ACHN (cell line): ENCODE data around the gene SLC30A10.
"Not testable (repeated sequence)": the region's sequence is repeated elsewhere in the genome, so short reads cannot be mapped to it uniquely, and the experiment has no call there.

Experiments
- DNase-seq: peaks from one replicate; pipeline ENCODE4 v3.0.0-alpha.2; 2015
- in situ Hi-C: cut with HindIII; loops from 2 replicates; pipeline ENCODE4 v1.10.0; 2017; ENCODE audit warnings: low sequenced_read_pairs, low pct_ligation_motif_present, low pct_unique_long_range_greater_than_20kb

Gene SLC30A10

DNA sequence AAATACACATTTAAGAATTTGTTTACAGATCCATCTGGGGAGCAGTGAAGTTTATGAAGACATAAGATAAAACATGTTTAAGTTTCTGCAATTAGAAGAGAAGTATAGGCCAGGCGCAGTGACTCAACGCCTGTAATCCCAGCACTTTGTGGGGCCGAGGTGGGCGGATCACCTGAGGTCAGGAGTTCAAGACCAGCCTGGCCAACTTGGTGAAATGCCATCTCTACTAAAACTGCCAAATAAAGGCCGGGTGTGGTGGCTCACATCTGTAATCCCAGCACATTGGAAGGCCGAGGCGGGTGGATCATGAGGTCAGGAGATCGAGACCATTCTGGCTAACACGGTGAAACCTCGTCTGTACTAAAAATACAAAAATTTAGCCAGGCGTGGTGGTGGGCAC lies 5.4 kb upstream of the SLC30A10 start:
- DNase-seq, in situ Hi-C loops: not testable (repeated sequence)

DNA sequence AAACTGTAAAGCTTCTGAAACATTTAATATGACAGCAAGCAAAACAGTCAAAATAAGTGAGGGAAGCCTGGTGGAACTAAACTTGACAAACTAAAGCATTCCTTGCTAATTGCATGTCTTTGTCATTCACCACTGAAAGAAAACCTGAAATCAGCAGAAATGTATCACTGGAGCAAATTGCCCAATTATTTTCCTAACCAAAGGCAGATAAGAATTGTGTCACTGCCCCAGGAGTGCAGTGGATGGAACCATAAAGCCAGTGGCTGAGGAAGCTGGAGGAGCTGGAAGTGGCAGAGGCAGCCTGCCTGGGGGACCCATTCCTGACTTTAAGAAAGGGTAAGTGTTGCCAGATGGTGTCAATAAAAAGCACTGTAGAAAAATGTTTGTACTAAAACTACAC lies 2.7 kb upstream of the SLC30A10 start:
- DNase-seq: no peak
- in situ Hi-C loops: no loop called here

DNA sequence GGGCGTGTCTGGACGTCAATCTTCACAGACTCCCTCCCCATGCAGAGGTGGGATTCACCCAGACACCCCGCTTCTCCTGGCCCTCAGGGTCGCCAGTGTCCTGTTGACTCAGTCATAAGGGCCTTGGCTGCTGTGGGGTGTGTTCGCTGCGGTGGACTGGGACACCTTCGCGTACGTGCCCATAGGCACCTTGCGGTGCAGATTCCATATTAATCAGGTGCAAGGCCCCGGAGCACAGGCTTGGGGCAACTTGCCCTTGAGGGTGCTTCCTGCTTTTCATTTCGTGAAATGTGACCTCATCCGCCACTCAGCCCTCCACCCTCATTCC lies 398 bp upstream of the SLC30A10 start:
- no peak for DNase-seq
- in situ Hi-C loops: no loop called here

DNA sequence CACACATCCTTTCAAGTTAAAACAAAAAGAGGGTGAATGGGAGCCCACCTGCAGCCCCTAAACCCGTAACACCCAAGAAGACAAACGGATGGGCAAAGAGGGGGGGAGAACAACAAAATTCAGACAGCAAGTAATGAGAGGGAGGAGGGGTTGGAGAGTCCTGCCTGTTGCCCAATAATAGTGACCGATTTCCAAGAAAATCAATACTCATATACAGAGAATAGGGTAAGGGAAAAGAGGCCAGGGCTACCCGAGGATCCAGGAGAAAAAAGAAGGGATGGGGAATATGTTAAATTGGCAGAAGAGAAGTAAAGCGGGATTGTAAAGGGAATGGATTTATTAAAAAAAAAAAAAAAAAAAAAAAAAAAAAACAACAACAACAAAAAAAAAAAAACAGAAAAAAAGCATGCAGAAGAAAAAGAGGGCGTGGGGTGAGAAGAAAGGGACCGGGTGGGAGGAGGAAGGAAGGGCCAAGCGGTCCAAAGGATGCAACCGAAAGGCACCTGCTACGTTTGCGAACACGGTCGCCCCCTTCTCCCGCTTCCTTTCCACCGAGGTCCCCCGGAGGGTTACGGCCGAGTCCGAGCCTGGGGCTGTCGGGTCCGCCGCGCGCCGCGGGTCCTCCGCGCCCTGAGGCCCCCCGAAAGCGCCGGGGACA lies 930 bp downstream of the SLC30A10 start:
- no peak for DNase-seq
- in situ Hi-C loops: no loop called here

DNA sequence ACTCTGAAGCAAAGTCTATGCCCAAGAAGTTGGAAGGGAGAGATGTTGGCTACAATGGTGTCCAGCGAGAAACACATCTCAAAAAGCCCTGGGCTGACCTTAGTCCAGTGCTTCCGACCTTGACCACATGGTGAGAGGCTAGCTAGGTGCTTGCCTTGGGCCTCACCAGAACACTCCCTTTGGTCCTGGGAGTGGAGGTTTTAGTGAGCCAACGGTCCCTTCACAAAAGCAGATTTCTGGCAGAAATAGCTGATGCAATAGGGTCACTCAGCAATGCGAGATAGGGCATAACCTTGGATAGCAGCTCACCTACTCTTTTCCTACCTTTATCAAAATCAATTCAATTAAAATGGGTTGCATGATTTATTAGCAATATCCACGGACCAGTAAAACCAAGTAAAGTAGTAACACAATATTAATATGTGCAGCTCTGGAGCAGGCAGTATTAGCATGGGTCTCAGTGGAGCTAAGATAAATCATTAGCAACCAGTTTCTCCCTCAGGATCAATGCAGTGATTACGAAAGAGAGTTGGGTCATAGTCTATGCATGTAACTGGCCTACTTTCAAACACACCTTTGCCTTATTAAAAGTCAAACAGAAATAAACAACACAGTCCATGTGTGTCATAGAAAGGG lies 1.9 kb downstream of the SLC30A10 start:
- no peak for DNase-seq
- in situ Hi-C loops: no loop called here

DNA sequence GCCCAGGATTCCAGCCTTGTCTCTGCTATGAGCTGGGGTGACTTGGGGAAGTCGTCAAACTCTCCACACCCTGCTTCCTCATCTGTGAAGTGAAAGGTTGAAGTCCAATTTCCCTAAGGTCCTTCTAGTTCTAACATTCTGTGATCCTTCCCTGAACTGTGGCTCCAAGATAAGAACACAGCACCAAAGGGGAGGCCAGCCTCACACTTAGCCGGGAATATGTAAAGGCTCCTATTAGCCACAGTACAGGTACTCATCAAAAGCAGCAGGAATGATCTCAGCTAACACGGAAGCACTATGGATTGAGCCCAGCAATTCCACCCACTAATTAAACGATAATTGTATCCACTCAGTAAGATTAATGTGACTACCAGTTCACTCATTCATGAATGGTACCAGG lies 4.0 kb downstream of the SLC30A10 start:
- no peak for DNase-seq
- in situ Hi-C loops: no loop called here

DNA sequence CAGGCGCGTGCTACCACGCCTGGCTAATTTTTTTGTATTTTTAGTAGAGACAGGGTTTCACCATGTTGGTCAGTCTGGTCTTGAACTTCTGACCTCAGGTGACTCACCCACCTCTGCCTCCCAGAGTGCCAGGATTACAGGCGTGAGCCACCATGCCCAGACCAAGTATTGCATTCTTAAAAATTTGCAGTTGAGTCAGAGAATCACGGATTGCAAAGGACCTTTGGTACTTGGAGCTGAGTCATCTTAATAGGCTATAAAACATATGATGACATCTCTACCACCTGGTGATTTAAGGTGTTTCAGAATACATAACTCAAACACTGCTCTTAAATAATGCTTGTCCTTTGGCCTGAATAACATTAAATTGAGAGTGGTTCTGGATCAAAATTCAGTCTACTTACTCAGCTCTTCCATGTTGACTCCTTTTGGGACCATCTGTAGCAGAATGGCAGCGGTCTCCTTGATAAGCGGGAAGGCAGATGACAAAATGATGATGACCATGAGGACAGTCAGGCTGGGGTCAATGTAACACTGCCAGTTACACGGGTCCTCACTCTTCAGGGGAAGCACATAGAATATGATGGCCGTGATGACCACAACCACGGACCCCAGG lies 10.4 kb downstream of the SLC30A10 start:
- DNase-seq: peak; percentile 59
- in situ Hi-C loops: no loop called here

DNA sequence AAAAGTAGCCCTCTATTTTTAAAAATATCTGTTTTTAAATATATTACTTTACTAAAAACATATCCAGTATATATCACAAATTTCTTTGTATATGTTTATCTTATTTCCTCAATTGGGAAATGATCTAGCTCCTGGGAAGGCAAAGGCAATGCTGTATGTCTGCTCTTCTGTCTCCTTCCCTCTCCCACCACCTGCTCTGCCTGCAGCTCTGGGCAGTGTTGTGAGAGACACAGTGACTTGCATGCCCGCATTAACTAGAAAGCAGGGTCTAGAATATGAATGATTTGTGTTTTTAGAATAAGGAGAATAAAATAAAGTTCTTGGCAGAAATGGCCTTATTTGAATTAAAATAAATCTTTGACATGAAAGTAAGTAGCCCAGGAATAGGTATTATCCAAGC lies 11.1 kb downstream of the SLC30A10 start:
- DNase-seq: no peak
- in situ Hi-C loops: no loop called here

DNA sequence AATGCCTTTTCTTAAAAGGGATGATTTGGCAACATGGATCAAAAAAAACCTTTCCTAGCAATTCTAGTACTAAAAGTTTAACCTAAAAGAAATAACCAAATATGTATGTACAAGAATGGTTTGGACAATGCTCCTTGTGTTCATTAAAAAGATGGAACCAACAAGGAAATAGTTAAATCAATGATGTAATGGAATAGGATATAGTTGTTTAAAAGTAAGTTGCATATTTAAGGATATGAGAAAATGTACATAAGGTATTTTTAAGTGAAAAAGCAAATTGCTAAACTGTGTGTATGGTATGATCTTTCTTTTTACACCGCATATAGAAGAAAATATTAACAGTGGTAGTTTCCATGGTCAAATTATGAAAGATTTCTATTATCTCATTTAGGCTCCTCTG lies 12.1 kb downstream of the SLC30A10 start:
- in situ Hi-C loops: no loop called here
- DNase-seq: no peak

DNA sequence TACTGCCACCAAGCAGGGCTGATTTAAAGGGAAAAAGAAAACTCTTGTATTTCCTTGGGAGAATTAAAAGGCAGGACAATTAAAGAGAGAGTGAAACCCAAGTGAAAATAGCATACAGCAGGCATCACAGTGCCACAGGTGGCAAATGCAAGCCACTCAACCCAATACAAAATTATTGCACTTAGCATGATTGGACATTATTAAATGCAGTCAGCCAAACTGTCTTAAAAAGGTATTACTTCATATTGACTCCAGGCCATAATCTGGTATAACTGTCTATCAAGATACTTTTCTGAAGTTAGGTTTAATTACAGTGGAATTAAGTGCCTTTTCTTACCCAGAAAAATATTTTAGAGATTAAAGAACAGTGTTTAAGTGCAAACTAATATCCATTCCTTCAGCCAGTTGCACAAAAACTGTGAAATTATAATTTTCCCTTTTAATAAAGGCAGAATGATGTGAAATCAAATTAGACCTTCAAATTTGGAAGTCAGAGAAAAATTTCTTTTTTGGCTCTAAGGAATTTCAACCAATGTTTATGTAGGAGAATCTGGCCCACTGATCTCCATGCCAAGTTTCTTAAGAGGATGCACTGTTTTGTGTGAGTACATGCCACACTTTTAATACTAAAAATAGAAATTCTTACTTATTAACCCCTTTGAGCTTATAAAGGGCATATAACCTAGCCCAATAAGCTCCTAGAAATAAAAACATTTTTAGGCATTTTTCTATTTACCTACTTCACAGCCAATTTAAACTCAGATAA lies 15.2 kb downstream of the SLC30A10 start:
- DNase-seq: no peak
- in situ Hi-C loops: no loop called here

DNA sequence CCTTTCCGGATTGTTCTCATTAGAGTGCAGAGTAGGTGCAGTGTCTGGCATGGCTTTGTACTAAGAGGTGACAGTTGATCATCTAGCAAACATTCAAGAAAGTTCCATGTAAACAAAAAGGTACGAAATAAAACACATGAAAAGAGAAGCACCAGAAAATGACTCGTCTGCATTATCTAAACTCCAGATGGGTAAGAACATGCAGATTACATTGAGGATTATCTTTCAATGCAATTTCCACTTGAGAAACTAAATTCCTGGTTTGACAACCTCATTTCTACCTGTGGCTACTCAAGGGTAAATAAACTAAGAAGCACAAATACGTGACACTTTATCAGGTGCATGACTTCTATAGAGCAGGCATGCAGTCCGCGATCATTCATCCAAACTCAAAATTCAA lies 17.6 kb downstream of the SLC30A10 start:
- no peak for DNase-seq
- in situ Hi-C loops: no loop called here

DNA sequence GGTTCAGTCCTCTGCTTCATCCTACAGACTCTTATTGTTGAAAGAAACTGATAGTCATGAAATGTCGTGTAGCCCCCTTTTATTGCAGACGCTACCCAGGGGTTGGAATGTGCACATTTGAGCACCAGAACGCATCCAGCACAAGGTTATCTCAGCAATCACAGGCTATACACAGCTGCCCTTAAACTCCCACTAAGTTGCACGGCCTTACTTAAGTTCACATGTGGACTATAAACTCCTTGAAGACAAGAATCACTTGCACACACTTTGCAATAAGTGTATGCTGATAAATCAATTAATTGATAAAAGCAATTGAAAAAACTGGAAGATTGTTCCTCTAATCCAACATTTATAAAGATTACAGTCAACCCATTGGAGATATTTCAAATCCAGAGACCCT lies 18.9 kb downstream of the SLC30A10 start:
- in situ Hi-C loops: no loop called here
- no peak for DNase-seq

DNA sequence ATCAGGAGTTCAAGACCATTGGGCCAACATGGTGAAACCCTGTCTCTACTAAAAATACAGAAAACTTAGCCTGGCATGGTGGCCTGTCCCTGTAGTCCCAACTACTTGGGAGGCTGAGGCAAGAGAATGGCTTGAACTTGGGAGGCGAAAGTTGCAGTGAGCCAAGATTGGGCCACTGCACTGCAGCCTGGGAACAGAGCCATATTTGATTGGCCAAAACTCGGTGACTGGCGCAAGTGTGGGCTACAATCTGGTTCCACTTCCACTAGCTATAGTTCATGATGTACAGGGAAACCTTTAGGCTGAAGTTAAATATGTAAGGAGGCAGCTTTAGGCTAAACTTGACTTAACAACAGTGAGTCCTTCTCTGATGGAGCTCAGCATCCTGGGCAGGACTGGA lies 20.2 kb downstream of the SLC30A10 start:
- DNase-seq: no peak
- in situ Hi-C loops: no loop called here

DNA sequence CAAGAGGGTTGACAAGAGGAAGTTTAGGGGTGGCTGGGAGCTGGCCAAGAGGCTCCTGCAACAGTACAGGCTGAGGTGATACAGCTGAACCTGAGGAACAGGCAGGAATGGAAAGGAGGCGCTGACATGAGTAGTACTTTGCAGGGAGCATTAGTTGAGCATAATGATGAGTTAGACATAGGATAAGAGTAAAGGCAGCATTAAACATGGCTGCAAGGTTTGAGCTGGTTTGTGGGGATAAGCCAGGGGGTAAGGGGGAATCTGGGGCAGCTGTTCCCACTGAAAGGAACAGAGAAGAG lies 20.6 kb downstream of the SLC30A10 start:
- DNase-seq: no peak
- in situ Hi-C loops: no loop called here

DNA sequence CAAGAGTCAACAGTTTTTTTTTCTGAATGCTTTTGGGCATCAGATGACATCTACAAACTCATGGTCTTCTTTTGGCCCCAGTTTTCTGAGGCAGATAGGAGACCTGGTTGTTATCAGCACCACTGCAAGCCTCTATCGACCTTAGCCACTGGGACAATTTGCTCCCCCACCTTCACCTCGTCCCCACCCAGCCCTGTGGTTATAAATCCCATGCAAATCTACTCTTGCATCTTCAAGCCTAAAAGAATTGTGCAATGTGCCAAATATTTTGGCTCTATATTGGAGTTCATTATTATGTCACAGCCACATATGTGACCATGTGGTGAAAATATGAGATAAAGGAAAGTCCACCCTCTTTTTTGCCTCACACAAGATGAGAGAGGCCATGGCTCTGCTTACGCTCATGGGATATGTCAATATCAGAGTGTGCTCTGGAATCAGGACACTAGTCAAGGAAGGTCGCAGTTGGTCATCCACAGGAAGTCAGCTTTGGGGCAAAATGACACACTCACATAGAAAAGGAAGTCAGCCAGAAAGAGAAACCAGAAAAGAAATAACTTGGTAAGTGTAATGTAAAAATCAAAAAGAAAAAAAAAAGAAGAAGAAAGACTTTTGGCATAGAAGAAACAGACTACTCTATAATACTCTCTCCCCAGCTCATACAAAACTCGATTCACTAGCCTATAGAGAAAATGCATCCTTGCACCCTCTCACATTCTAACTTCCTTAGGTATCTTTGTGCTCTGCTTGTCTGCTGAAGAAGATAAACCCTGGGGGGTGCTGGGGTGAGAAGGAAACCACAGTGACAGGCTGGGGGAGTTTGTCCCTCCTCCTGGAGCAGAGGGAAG lies 21.2 kb downstream of the SLC30A10 start:
- DNase-seq: no peak
- in situ Hi-C loops: no loop called here

DNA sequence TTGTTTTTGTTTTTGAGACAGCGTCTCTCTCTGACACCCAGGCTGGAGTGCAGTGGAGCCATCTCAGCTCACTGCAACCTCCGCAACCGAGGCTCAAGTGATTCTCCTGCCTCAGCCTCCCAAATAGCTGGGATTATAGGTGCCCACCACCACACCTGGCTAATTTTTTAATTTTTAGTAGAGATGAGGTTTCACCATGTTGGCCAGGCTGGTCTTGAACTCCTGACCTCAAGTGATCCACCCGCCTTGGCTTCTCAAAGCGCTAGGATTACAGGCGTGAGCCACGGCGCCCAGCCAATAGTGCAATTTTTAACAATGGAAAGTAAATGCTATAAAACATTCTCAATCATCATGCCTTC lies 21.8 kb downstream of the SLC30A10 start:
- in situ Hi-C loops, DNase-seq: not testable (repeated sequence)

DNA sequence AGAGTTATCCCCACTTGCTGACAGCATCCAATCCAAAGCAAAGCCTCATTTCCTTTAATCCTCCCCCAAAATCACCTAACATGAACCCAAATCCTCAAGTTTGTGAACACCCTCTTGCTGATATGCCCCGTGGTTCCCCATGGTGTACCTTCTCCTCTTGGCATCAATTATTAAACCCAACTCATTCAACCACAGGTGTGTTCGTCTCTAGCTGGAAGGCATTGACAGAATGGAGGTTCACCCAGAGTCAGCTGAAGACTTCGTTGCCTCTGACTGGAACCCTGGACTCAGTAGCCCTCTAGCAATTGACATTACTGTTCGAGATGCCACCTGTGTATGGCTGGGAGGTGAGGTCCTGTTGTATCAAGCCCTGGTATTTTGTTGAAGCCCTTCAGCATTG lies 22.8 kb downstream of the SLC30A10 start:
- in situ Hi-C loops: no loop called here
- DNase-seq: no peak

DNA sequence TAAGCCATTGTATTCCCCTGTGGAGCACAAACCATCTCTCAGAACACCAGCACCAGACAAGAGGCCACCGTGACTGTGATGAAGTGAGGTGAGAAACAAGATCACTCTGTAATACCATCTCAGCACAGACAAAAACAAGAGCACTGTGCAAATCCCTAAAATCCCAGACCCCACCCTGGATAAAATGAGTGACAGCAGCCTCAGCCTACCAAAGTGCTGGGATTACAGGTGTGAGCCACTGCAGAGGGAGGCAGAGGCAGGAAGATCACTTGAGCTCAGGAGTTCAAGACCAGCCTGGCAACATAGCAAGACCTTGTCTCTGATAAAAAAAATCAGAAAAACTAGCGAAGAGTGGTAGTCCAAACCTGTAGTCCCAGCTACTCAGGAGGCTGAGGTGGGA lies 23.4 kb downstream of the SLC30A10 start:
- DNase-seq: no peak
- in situ Hi-C loops: no loop called here

DNA sequence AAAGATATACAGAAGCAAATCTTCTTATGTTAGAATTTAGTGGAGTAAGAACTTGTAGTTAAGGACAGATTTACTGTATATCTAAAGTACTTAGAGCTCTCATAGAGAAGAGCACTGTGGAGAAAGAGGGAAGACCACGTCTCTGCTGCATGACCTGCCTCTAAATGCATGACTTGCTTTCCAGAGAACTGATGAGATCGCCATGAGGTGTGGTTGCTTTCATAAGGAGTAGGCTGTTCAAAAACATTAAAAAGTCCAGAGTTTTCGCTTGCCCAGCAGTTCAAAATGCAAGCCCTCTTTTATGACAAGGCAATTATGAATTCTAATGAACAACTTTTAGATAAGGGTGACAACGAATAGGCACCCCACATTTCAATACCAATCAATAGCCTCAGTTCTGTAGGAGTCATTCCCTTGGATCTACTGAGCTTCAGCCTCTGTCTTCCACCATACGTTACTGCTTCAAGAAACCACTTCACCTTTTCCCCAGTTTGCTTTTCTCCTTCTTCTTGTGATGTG lies 24.9 kb downstream of the SLC30A10 start:
- no peak for DNase-seq
- in situ Hi-C loops: no loop called here
